H1 (cell line): Measurements from ENCODE around the gene RB1. TPM values are rescaled to one million over a fixed set of nuclear protein-coding genes. Genes with fewer than 3 reads are reported as not detected.

Source experiments
- CTCF ChIA-PET: fragments of 300-600 bp; sonication (Branson Sonifier 250); formaldehyde crosslinking; loops from one replicate; lab custom pipeline; 2021; ENCODE audit not compliant: partially characterized antibody; lab: Charles Lee
- POLR2A ChIA-PET: fragments of 300-600 bp; sonication (Branson Sonifier 250); formaldehyde crosslinking; loops from one replicate; lab custom pipeline; 2021; ENCODE audit warnings: inconsistent platforms; ENCODE audit not compliant: partially characterized antibody; lab: Charles Lee
- DNase-seq, 2 experiments: peaks; one replicate each; pipeline versions ENCODE4 v3.0.0 to v3.0.0-alpha.2; 2010 to 2022; ENCODE audit warnings: low spot score in 2 of 2, low read depth in 1 of 2, mixed read lengths in 1 of 2
- FAIRE-seq: peaks from 2 replicates; lab custom pipeline; 2011; peaks lifted over from hg19 to GRCh38; lab: Jason Lieb, UNC
- H2AFZ ChIP-seq: 2 replicates; pipeline ENCODE4 v1.8.1; 2012; ENCODE audit warnings: low read length, inconsistent platforms
- H2AK5ac ChIP-seq: 2 replicates; pipeline ENCODE4 v1.6.1; 2013; ENCODE audit warnings: low read depth, low read length
- H2BK120ac ChIP-seq: replicated peaks from 2 replicates; pipeline ENCODE3; 2013; ENCODE audit warnings: low read depth, low read length, inconsistent platforms
- H2BK12ac ChIP-seq: 2 replicates; pipeline ENCODE4 v1.6.1; 2013; ENCODE audit warnings: low read depth, low read length
- H2BK15ac ChIP-seq: 2 replicates; pipeline ENCODE4 v1.6.1; 2013; ENCODE audit warnings: low read length
- H2BK20ac ChIP-seq: 2 replicates; pipeline ENCODE4 v1.6.1; 2013; ENCODE audit warnings: low read length
- H2BK5ac ChIP-seq: 2 replicates; pipeline ENCODE4 v1.6.1; 2013; ENCODE audit warnings: low read depth, low read length
- H3K14ac ChIP-seq: 2 replicates; pipeline ENCODE4 v1.6.1; 2013; ENCODE audit warnings: inconsistent platforms; ENCODE audit not compliant: insufficient read length
- H3K18ac ChIP-seq: 2 replicates; pipeline ENCODE4 v1.6.1; 2013; ENCODE audit warnings: low read length; ENCODE audit errors: extremely low read depth
- H3K23ac ChIP-seq: 2 replicates; pipeline ENCODE4 v1.6.1; 2013; ENCODE audit warnings: inconsistent platforms; ENCODE audit not compliant: insufficient read length
- H3K23me2 ChIP-seq: 2 replicates; pipeline ENCODE4 v1.6.1; 2013; ENCODE audit warnings: low read depth, low read length
- H3K27ac ChIP-seq: 2 replicates; pipeline ENCODE4 v1.6.1; 2011; ENCODE audit warnings: low read depth, low read length, inconsistent platforms
- H3K27me3 ChIP-seq, 4 experiments: replicated peaks in 1 of 4; 1 replicate in 1 of 4; 2 replicates in 3 of 4; pipeline versions ENCODE4 v1.6.1 to v1.8.1; 2011 to 2013; ENCODE audit warnings: low read length in 3 of 4, mild to moderate bottlenecking in 3 of 4, inconsistent platforms in 2 of 4, mixed read lengths in 2 of 4, moderate library complexity in 1 of 4; ENCODE audit not compliant: control insufficient read depth in 3 of 4, insufficient read depth in 3 of 4; ENCODE audit errors: extremely low read depth in 1 of 4
- H3K36me3 ChIP-seq, 4 experiments: 2 replicates each; pipeline versions ENCODE4 v1.6.1 to v1.8.1; 2011 to 2013; ENCODE audit warnings: mild to moderate bottlenecking in 4 of 4, low read length in 3 of 4, moderate library complexity in 2 of 4, control low read depth in 1 of 4, inconsistent platforms in 1 of 4; ENCODE audit not compliant: insufficient read depth in 4 of 4, control insufficient read depth in 2 of 4
- H3K4ac ChIP-seq: replicated peaks from 2 replicates; pipeline ENCODE3; 2013; ENCODE audit warnings: low read length, low read depth, mixed read lengths, inconsistent platforms; ENCODE audit not compliant: insufficient read length
- H3K4me1 ChIP-seq, 4 experiments: replicated peaks in 1 of 4; 1 replicate in 1 of 4; 2 replicates in 3 of 4; pipeline versions ENCODE4 v1.6.1 to v1.8.1; 2011 to 2013; ENCODE audit warnings: low read length in 3 of 4, inconsistent platforms in 2 of 4, mixed read lengths in 1 of 4; ENCODE audit not compliant: insufficient read depth in 4 of 4, control insufficient read depth in 3 of 4
- H3K4me2 ChIP-seq, 2 experiments: 2 replicates each; pipeline versions ENCODE4 v1.6.1 to v1.8.1; 2011 to 2013; ENCODE audit warnings: low read depth in 2 of 2, low read length in 2 of 2, control low read depth in 1 of 2, inconsistent platforms in 1 of 2, mild to moderate bottlenecking in 1 of 2; ENCODE audit not compliant: insufficient read depth in 1 of 2
- H3K4me3 ChIP-seq, 4 experiments: fragments of 200-600, 300-600 bp in 1 of 4; sonication (generic), shearing (Covaris generic), sonication (Bioruptor Twin) in 1 of 4; 2 replicates each; pipeline versions ENCODE4 v1.5.1 to v1.8.1; 2011 to 2016; ENCODE audit warnings: low read length in 4 of 4, low read depth in 3 of 4, control low read depth in 2 of 4, inconsistent platforms in 2 of 4, mild to moderate bottlenecking in 2 of 4, mixed read lengths in 1 of 4, moderate library complexity in 1 of 4; ENCODE audit not compliant: insufficient read depth in 2 of 4; ENCODE audit errors: extremely low read depth in 1 of 4
- H3K56ac ChIP-seq: replicated peaks from 2 replicates; pipeline ENCODE3; 2013; ENCODE audit warnings: low read depth, mild to moderate bottlenecking, mixed read lengths, low read length, inconsistent platforms; ENCODE audit not compliant: insufficient read length
- H3K79me1 ChIP-seq: 2 replicates; pipeline ENCODE4 v1.6.1; 2013; ENCODE audit warnings: low read depth, low read length, control low read depth
- H3K79me2 ChIP-seq, 2 experiments: 2 replicates each; pipeline versions ENCODE4 v1.6.1 to v1.8.1; 2012 to 2013; ENCODE audit warnings: low read length in 2 of 2, mild to moderate bottlenecking in 2 of 2, inconsistent platforms in 1 of 2; ENCODE audit not compliant: insufficient read depth in 2 of 2, control insufficient read depth in 1 of 2
- H3K9ac ChIP-seq, 4 experiments: replicated peaks in 1 of 4; 1 replicate in 1 of 4; 2 replicates in 3 of 4; pipeline versions ENCODE4 v1.6.1 to v1.8.1; 2011 to 2013; ENCODE audit warnings: low read depth in 3 of 4, low read length in 3 of 4, control low read depth in 2 of 4, mild to moderate bottlenecking in 2 of 4, moderate library complexity in 2 of 4, inconsistent platforms in 1 of 4; ENCODE audit errors: extremely low read depth in 1 of 4
- H3K9me3 ChIP-seq, 2 experiments: 2 replicates each; pipeline versions ENCODE4 v1.6.1 to v1.8.1; 2012 to 2013; ENCODE audit warnings: mild to moderate bottlenecking in 2 of 2, moderate library complexity in 2 of 2, control low read depth in 1 of 2, inconsistent platforms in 1 of 2, low read depth in 1 of 2, low read length in 1 of 2, mixed read lengths in 1 of 2; ENCODE audit not compliant: insufficient read depth in 2 of 2
- H4K20me1 ChIP-seq, 2 experiments: replicated peaks in 1 of 2; 2 replicates each; pipeline versions ENCODE3 to v1.8.1; 2011 to 2013; ENCODE audit warnings: inconsistent platforms in 2 of 2, low read length in 2 of 2, mild to moderate bottlenecking in 1 of 2; ENCODE audit not compliant: insufficient read depth in 2 of 2, control insufficient read depth in 1 of 2
- H4K5ac ChIP-seq: 2 replicates; pipeline ENCODE4 v1.6.1; 2013; ENCODE audit warnings: low read length, low read depth, mixed read lengths, inconsistent platforms; ENCODE audit not compliant: insufficient read length
- H4K8ac ChIP-seq: 2 replicates; pipeline ENCODE4 v1.8.0; 2013; ENCODE audit warnings: mild to moderate bottlenecking, moderate library complexity, low read length, inconsistent platforms; ENCODE audit not compliant: insufficient read depth; ENCODE audit errors: extremely low read depth
- H4K91ac ChIP-seq: replicated peaks from 2 replicates; pipeline ENCODE3; 2013; ENCODE audit warnings: low read length, mixed read lengths, inconsistent platforms; ENCODE audit not compliant: insufficient read length
- CREB1 ChIP-seq: IDR thresholded peaks from 2 replicates; pipeline ENCODE4 v1.6.1; 2012; ENCODE audit warnings: inconsistent platforms
- GTF2F1 ChIP-seq: IDR thresholded peaks from 2 replicates; pipeline ENCODE4 v1.6.1; 2012; ENCODE audit warnings: low read depth, low read length, improper control_type of control experiment, borderline replicate concordance
- KDM1A ChIP-seq: fragments of 200-600, 300-600 bp; sonication (generic); IDR thresholded peaks from 2 replicates; pipeline ENCODE4 v1.7.1; 2016; ENCODE audit warnings: mild to moderate bottlenecking, low read length, borderline replicate concordance
- KDM5A ChIP-seq: fragments of 200-600 bp; IDR thresholded peaks from 2 replicates; pipeline ENCODE4 v1.7.1; 2012; ENCODE audit warnings: mild to moderate bottlenecking, low read length, inconsistent platforms, mixed read lengths
- NRF1 ChIP-seq: IDR thresholded peaks from 2 replicates; pipeline ENCODE4 v1.6.1; 2011; ENCODE audit warnings: mild to moderate bottlenecking, low read depth, low read length, improper control_type of control experiment
- SP4 ChIP-seq: IDR thresholded peaks from 2 replicates; pipeline ENCODE4 v1.6.1; 2012; ENCODE audit warnings: low read length, inconsistent platforms
- YY1 ChIP-seq: IDR thresholded peaks from 2 replicates; pipeline ENCODE4 v1.6.1; 2011; ENCODE audit warnings: low read depth, mild to moderate bottlenecking, low read length
- WGBS, 2 experiments: shearing (Covaris generic) in 1 of 2; methylation state at CpG; one replicate each; pipeline versions ENCODE4 v1.1.6 to v1.1.7; 2013 to 2015; ENCODE audit warnings: low lambda C conversion rate in 2 of 2, mixed read lengths in 2 of 2, inconsistent platforms in 1 of 2, low coverage in 1 of 2, missing lambda C conversion rate in 1 of 2; ENCODE audit not compliant: insufficient replicate concordance in 2 of 2, insufficient coverage in 1 of 2, insufficient read length in 1 of 2; ENCODE audit errors: extremely low coverage in 1 of 2, missing lambda C conversion rate in 1 of 2; 5-methylcytosine and 5-hydroxymethylcytosine counted together
- polyA plus RNA-seq, 7 experiments: library from polyadenylated mRNA; depleted of rRNA in 3 of 7; stranded (reverse) in 5 of 7; unstranded in 2 of 7; fragments of >200 nt in 5 of 7; fragments of 200-250 nt in 2 of 7; gene quantifications; 1 replicate in 5 of 7; 2 replicates in 1 of 7; 4 replicates in 1 of 7; pipeline versions ENCODE4 v1.2.1 to v1.2.3, GENCODE V29; 2011 to 2013; ENCODE audit warnings: missing spikeins in 2 of 7, mixed read lengths in 2 of 7
- total RNA-seq: library from RNA; stranded (reverse); fragmentation: NEBNext Ultra II Directional; extraction: Animal tissue kit (Norgen Biotek cat#: 25700); gene quantifications from 2 replicates; pipeline ENCODE4 v1.2.1, GENCODE V29; 2021

The RB1 gene
- total and polyA plus RNA-seq, 2 of the 8 experiments (the other 6 are each of a cell fraction or from before 2014, with no cell fraction given): 4.1 to 17.5 TPM

DNA sequence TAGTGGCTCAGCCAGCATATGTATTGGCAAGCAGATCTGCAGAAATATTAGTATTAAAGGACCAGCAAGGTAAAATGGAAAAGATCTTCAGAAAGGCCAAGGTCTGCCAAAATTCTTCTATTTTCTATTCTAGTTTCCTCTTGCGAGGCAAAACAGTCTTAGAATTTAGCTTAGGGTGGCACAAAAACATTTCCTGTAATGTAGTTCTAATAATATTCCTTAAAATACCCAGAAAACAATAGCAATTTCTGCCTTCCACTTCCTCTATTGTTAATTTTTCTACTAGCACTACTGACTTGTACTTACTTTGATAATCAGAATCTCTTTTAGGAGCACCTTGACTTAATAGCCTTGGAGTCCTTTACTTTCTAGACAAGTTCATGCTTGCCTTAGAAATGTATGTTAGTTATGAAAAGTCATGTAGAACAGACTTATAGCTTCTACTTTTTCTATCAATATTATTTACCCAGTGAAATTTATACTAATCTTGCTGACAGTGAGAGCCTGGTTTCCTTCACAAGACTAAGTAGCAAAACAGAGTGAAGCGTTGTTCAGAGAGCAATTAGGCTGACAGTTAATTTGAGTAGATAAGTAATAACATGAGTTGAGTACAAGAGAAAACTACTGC lies 133.2 kb downstream of the RB1 start:
- Histone ChIP-seq H3K9ac (no peak overlapping the region), H3K9me3 (no peaks in the 10 kb centered on the region), H3K4me1 (no peaks in the 10 kb centered on the region), H2BK12ac (no peak overlapping the region), H3K79me1 (no peaks in the 10 kb centered on the region), H3K14ac (no peak overlapping the region), H2AFZ (no peak overlapping the region), H4K8ac (no peak overlapping the region), H3K27me3 (no peaks in the 10 kb centered on the region), H4K20me1 (no peaks in the 10 kb centered on the region), H3K4me3 (no peak overlapping the region), H4K5ac (no peak overlapping the region), H4K91ac (no peak overlapping the region), H3K56ac (no peak overlapping the region), H3K23me2 (no peaks in the 10 kb centered on the region), H2BK120ac (no peak overlapping the region), H3K27ac (no peak overlapping the region), H2BK15ac (no peak overlapping the region), H3K4me2 (no peak overlapping the region), H2BK20ac (no peak overlapping the region), H3K23ac (no peak overlapping the region), H2AK5ac (no peak overlapping the region), H3K36me3 (no peaks in the 10 kb centered on the region), H3K4ac (no peak overlapping the region), H3K18ac (no peak overlapping the region), H3K79me2 (no peaks in the 10 kb centered on the region), H2BK5ac (no peak overlapping the region)
- no peak for FAIRE-seq
- POLR2A ChIA-PET: interaction anchor here (0.7 kb wide), 1 partner anchor 176 kb away, joined by 4 read pairs; no protein-coding TSS in a partner anchor
- 82% methylated on average over 2 of the region's 2 CpGs; no CpG with 5 or more reads in 1 of the 2 experiments for WGBS, 2 experiments
- TF ChIP-seq KDM5A (no peak), YY1 (no peak), GTF2F1 (no peak), CREB1 (no peak), KDM1A (no peak), NRF1 (no peak), SP4 (no peak)
- CTCF ChIA-PET: interaction anchor here (1.0 kb wide), 1 partner anchor 143 kb away, joined by 3 read pairs; no protein-coding TSS in a partner anchor
- no peak for DNase-seq
